ENCODE measurements around the gene PCDH1.
A peak's percentile ranks its signal among the peaks of the same experiment; 100 is the strongest.
"Not testable (repeated sequence)": the region's sequence is repeated elsewhere in the genome, so short reads cannot be mapped to it uniquely, and the experiment has no call there.

Gene PCDH1

DNA sequence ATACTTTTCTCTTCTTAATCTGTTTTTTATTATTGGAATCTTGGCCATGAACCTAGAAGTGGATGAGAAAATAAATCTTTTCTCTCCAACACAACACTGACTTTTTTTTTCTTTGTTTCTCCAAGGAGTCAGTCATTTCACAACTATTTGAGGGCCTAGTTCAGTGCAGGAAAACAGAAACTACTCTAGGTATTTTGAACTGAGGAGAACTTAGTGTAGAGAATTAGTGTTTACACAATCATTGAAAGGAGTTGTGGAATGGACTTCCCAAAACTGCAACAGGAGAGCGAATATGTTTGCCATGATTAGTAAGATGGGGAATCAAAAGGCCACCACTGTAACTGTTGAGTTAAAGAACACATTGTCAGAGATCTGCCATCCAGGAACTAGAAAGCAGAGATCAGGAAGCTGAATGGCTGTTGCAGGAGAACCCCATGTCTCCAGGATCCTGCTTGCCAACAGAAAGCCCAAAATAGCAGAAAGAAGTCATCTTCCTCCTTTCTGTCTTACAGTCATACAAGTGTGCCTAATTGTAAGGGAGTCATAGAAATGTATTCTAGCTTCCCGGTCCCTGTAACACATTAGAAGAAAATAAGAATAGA lies 20.3 kb upstream of the PCDH1 start:
- ATAC-seq = no peak

DNA sequence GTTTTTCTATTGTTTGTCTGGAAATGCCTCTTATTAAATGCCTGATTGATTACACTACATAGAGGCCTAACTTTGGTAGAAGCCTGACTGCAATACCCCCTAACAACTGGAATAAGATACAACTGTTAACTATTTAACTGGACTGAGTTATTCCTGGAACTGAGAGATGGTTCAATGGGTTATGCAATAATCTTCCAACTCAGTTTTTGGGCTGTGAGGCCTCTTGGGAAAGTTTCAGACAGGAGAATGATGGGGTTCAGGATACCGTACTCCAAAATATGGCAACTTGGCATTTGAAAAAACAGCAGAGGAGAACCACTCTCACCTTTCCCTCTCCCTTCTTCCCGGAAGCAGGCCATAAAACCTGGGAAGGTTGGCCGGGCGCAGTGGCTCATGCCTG lies 19.2 kb upstream of the PCDH1 start:
- ATAC-seq (no peak), DNase-seq (no peak)

More for the DNA sequence above, 20.3 kb upstream of the PCDH1 start:
- DNase-seq = no peak

GRCh38 chr5:141890429-141890828 lies 12.2 kb upstream of the PCDH1 start:
- not testable (repeated sequence) for DNase-seq, ATAC-seq

- DNase-seq (no peak), ATAC-seq (no peak)
Observed at GRCh38 chr5:141889282-141889871, 11.2 kb upstream of the PCDH1 start.

DNA sequence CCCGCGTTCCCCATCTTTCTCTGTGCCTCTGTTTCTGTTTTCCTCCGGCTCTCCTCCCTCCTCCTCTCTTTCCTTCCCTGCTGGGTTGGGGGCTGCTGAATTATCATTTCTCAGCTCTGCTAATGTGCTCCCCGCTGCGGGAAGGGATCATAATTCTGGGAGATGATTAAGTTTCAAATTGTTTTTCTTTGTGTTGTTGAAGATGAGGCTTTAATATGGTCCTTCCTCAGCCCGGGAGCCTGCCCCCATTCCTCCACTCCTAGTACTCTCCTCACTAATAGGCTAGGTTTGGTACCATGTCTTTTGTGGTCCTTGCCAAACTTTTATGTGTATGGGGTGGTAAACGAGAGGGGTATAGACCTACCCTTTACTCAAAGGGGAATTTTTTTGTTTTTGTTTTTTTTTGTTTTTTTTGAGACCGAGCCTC lies 5.7 kb upstream of the PCDH1 start:
- DNase-seq = no peak
- no peak for ATAC-seq

- DNase-seq (peak; percentile 34), ATAC-seq (no peak)
Observed at GRCh38 chr5:141883184-141883891, 5.1 kb upstream of the PCDH1 start.

GRCh38 chr5:141882594-141883183 lies 4.5 kb upstream of the PCDH1 start:
- ATAC-seq (no peak), DNase-seq (no peak)

DNA sequence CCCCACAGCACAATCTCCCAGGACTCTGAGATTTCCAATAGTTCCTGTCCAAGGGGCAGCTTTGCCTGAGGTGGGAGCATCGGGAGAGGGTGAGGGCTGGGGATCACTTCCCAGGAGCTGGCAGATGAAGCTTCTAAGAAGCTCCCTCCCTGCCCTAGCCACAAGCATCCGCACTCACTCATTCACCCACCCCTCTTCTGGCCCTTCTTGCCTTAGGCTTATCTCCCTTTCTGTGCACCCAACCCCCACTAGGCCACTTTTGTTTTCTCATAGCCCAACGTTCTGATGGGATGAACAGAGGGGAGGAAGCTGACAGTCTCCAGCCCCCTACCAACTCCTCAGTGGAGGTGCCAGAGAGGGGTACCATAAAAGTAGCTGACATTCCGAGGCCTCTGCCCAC lies 3.7 kb upstream of the PCDH1 start:
- no peak for ATAC-seq

DNA sequence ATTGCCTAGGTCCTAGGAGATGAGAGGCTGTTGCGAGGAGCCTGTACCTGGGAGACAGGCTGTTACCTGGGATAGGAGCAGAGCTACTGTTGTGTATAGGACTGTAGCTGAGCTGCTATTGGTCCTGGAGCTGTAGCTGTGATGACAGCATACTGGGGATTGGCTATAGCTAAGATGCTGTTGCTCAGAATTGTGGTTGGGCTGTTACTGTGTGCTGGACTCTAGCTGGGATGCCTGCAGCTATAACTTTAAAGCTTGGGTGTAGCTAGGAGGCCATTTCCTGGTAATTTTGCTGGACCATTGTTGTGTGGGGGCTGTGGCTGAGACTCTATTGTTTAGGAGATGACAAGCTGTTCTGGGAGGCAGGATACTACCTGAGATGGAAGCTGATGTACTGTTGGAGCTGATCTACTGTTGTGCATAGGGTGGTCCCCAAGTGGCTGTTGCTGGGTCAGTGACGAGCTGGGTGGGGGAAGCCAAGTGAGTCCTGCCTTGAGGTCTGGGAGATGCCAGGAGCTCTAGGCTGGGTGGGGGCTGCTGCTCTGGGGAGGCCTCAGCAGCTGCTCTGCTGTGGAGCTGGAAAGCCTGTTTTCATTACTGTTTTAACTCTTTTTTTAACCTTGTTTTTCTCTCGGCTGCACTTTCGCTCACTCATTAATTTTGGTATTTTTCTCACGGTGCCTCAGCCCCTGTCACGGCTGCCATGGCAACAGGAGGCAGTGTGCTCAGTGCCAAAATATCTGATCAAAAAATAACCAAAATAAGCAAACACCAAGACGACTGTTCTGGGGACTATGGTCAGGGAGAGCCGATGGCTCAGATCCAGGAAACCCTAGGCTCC lies 3.0 kb upstream of the PCDH1 start:
- ATAC-seq = no peak
- no peak for DNase-seq

More for the DNA sequence above, 3.7 kb upstream of the PCDH1 start:
- DNase-seq = no peak

DNA sequence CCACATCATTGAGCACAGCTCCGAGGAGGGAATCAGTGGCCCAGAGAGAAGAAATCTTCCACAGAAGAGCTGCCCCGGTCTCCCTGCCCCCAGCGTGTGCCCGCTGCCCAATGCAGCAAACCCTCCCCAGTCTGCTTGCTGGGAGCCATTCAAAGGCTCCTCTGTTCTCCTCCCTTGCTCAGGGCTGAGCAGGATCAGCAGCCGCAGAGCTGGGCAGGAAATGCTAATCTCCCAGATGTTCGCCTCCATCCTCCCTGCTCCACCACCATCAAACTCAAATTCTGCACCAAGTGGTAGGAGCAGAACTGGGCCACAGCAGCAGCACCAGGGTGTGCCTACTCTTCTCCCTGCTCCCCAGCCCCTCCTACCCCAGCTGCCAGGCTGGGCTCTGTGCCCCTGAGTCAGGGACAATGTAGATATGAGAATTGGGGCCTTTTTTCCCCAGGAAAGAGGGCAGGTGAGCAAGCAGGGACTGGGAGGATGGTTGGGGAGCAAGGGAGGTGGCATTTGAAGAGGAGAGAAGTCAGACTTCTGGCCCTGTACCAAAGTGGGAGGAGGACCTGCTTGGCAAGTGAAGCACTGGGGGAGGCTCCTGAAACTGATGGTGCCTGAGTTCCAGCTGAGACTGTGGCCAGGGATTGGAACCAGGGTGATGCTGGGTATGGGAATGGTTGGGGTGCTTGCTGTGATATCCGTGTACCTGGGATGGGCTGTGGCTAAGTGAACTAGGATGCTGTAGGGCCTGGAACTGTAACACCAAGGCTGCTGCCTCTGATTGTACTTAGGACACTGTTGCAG lies 1.9 kb upstream of the PCDH1 start:
- no peak for DNase-seq
- ATAC-seq = no peak

DNA sequence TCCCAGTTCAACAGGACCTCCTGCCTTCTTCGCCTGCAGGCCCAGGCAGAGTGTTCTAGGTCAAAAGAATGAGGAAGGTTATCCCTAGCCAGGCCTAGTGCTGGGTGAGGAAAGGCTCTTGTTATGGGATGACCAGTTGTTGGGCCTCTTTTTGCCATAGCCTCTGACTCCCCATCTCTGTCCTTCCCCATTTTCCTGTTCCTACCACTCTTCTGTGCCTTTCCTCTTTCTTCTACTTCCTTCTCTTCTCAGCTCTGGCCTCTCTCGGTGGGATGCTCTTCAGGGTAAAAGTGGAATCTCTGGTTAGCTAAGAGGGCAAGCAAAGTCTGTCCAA lies 1.2 kb upstream of the PCDH1 start:
- no peak for DNase-seq
- no peak for ATAC-seq

GRCh38 chr5:141878711-141879425 lies 658 bp upstream of the PCDH1 start:
- DNase-seq = peak; percentile 89
- ATAC-seq = peak; percentile 85

DNA sequence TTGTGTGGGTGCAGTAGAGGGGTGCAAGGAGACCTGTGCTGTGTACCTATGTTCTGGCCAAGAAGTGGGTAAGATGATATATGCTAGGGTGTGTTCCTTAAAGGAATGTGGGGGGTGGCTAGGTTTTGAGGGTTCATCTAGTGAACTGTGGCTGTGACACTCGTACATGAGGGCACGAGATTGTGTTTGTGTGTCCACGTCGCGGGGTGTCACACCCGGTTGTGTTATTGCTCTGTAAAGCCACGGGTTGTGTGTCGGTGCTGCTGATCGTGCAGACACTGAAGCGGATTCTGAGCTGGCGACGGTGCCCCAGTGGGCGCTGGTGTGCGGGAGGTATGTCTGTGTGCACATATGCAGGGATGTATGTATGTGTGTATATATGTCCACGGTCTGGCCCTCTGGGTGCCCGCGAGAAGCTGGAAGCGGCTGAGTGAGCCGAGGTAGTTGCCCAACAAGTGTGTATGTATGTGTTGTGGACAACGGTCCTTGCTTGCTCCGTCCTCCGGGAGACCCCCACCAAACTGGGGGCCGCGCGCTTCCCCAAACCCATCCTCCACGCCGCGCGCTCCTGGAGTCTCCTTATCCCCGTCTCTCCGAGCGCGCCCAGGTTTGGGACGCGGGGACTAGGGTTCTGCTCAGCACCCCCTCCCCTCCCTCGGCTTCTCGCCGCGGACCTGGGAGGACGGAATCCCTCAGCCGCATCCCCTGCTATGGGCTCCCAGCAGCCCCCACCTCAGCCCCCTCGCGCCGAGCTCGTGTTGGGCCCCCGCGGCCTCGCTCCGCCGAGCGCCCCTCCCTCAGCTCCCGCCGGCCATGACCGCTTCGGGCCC lies 639 bp downstream of the PCDH1 start:
- ATAC-seq = no peak

DNA sequence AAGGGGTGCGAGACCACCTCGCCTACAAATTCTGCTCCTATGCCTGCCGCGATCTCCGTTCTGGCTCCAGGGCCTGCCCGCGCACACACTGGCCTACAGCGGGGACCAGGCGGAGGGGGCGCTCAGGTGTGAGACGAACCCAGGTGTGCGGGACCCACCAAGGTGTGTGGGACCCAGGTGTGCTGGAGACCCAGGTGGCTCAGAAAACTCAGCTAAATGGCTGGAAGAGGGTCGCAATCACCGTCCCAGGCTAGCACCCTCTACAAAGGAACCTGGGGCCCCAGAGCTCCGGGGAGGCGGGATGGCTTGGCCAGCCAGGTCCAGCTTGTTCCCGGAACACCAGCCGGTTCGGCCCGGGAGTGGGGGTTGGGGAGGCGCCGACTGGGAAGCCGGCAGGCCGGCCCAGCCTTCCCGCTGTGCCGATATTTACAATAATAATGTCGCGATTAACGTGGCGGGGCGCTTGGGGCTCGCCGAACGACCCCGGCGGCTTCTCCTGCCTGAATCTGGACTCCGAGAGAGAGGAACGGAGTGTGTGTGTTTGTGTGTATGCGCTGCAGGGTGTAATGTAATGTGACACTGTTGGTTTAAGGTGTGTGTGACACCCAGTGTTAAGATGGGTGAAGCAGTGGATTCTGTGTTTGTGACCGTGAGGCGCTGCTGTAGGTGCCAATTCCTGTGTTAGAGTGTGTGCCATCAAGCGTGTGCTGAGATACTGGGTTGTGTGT lies 1.4 kb downstream of the PCDH1 start:
- ATAC-seq (no peak), DNase-seq (no peak)

More for the DNA sequence above, 639 bp downstream of the PCDH1 start:
- peak; percentile 32 for DNase-seq

- ATAC-seq (no peak), DNase-seq (no peak)
Observed at GRCh38 chr5:141875795-141876627, 2.2 kb downstream of the PCDH1 start.

DNA sequence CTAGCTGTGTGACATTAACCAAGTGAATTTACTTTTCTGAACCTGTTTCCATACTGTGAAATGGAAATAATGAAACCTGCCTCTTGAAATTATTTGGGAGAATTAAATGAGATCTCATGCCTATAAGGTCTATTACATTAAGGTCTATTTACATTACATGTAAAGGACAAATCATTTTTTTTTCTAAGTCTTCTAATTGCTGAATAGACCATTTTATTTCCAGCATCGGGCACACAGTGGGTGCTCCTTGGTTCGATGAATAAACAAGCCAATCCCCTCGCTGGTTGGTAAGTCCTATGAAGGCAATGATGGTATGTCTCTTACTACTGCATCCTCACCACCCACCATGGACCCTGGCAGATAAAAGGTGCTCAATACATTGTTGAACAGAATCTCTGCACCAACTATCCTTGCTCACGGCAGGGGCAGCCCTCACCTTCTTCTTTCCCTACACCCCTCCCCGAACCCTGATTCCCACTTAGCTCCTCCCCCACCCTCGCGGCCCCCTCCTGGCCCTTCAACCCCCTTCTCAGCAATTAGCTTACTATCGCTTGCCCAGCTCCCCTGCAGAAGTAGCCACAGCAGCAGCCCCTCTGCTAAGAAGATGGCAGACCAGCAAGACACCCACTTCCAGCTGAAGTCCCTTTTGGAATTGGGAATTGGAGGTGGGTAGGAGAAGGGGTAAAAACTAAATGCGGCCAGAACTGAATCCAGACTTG lies 3.0 kb downstream of the PCDH1 start:
- DNase-seq = no peak
- no peak for ATAC-seq

DNA sequence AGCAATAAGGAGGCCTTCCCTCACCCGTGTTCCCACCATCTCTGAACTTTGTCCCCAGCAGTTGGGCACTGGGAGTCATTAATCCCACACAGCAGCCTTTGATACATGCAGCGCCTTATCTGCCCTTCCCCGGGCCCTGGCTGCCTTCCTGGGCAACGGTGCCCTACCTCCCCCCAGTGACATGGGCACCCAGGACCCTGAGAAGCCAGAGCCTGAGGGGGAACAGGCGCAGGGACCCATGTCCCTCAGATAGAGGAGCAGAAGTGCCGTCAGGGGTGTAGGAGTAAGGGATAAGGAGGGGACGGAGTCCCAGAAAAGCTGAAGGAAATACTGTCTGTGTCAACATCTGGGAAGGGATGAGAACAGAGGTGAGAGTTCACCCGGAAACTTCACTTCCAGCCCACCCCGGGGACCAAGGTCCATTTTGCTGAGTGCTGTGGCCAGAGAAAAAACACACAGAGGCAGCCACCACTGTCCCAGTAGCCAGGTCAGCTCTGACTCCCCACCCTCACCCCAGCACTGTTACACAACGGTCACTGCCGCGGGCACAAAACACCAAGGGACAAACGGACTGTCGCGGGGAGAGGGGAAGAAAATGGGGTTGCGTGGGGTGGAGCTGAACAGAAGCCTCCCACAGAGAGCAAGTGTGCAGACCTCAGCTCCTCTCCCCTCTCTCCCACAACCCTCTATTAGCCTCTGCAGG lies 3.8 kb downstream of the PCDH1 start:
- ATAC-seq = no peak
- DNase-seq = no peak
